Fibroblast of lung (primary cell): ENCODE data around the gene CYBA.

Source experiments
- EZH2 ChIP-seq: IDR thresholded peaks from 2 replicates; pipeline ENCODE4 v1.5.1; 2012; ENCODE audit warnings: low read length, control low read depth, mild to moderate bottlenecking; ENCODE audit errors: missing control alignments
- TF ChIP-seq, protein P1 (sequence below), 2 donors: IDR thresholded peaks in 1 of 2; conservative IDR thresholded peaks in 1 of 2; 1 replicate in 1 of 2; 2 replicates in 1 of 2; pipeline ENCODE4 v1.5.1; 2011 to 2012; ENCODE audit warnings: low read length in 2 of 2, control low read depth in 1 of 2, inconsistent platforms in 1 of 2, low read depth in 1 of 2, mild to moderate bottlenecking in 1 of 2

DNA sequence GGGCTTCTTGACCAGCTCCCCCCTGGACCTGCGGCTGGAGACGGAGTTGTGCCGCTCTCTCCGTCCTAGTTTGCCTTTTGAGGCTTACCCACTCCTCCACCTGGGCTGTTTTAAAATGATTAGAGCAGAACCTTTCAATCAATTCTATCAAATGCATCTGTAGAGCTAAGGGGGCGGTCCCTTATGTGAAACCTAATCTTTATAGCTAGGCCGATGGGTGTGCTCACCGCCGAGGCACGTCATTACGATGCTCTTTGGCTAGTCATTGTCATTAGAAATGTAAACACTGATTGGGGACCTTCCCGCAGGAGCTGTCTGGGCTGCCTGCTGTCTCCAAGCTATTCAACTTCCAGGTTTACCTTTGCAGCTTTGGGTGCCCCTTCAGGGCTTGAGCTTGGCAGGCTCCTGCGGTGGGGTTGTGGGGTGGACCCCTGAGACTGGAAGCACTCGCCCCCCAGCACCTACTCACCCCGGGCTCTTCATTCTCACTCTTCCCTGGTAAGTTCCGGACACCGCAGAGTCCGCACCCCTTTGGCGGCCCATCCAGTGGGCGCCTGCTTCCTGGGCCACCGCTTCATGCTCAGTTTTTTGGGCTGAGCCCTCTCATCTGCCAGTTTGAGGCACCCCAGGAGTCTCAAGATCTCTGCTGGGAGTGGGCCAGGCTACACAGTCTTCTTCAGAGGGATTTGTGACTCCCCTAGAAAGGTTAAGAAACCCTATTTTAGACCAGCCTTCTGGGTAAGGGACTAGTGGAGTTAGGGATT, 33.4 kb downstream of the CYBA start:
- TF ChIP-seq, protein P1, sequence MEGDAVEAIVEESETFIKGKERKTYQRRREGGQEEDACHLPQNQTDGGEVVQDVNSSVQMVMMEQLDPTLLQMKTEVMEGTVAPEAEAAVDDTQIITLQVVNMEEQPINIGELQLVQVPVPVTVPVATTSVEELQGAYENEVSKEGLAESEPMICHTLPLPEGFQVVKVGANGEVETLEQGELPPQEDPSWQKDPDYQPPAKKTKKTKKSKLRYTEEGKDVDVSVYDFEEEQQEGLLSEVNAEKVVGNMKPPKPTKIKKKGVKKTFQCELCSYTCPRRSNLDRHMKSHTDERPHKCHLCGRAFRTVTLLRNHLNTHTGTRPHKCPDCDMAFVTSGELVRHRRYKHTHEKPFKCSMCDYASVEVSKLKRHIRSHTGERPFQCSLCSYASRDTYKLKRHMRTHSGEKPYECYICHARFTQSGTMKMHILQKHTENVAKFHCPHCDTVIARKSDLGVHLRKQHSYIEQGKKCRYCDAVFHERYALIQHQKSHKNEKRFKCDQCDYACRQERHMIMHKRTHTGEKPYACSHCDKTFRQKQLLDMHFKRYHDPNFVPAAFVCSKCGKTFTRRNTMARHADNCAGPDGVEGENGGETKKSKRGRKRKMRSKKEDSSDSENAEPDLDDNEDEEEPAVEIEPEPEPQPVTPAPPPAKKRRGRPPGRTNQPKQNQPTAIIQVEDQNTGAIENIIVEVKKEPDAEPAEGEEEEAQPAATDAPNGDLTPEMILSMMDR (conservative IDR thresholded peaks at IDR 0.05 in 1 of 2, IDR thresholded peaks at IDR 0.05 in 1 of 2; ENCODE audit: low read depth in 1 of 2, low read length in 2 of 2): no peak
- no peak for TF ChIP-seq EZH2
